Measurements from ENCODE around the gene VAV1. TPM values are rescaled to one million over a fixed set of nuclear protein-coding genes. Genes with fewer than 3 reads are reported as not detected.

The VAV1 gene
- polyA plus RNA-seq (2013, experiment 1 of 2; ENCODE audit: insufficient read length) = 0.18 TPM
- polyA plus RNA-seq (2013, experiment 2 of 2; ENCODE audit: insufficient read length) = 0.09 TPM

GRCh38 chr19:6772028-6772865 lies at the start of gene VAV1:
TSS of gene VAV1 (plus strand) at chr19:6772708. CDS start at chr19:6772808, 100 bp downstream.
- DNase-seq = no peak

GRCh38 chr19:6723108-6723618 lies 49.3 kb upstream of the VAV1 start:
- peak; percentile 39 for DNase-seq

- peak; percentile 25 for DNase-seq
These were observed 48.8 kb upstream of the VAV1 start for GRCh38 chr19:6723738-6724137.

- no peak for DNase-seq
These were observed 47.6 kb upstream of the VAV1 start for GRCh38 chr19:6724631-6725492.

- no peak for DNase-seq
These were observed 46.8 kb upstream of the VAV1 start for GRCh38 chr19:6725513-6726231.

GRCh38 chr19:6728346-6728745 lies 44.2 kb upstream of the VAV1 start:
- DNase-seq = no peak

GRCh38 chr19:6729573-6730152 lies 42.8 kb upstream of the VAV1 start:
- DNase-seq = no peak

- no peak for DNase-seq
These were observed 42.2 kb upstream of the VAV1 start for GRCh38 chr19:6730153-6730804.

- no peak for DNase-seq
These were observed 41.4 kb upstream of the VAV1 start for GRCh38 chr19:6730941-6731670.

GRCh38 chr19:6731822-6732221 lies 40.7 kb upstream of the VAV1 start:
- no peak for DNase-seq

GRCh38 chr19:6732803-6733337 lies 39.6 kb upstream of the VAV1 start:
- DNase-seq = no peak

- DNase-seq = no peak
These were observed 39.0 kb upstream of the VAV1 start for GRCh38 chr19:6733338-6734095.

GRCh38 chr19:6734096-6734696 lies 38.3 kb upstream of the VAV1 start:
- no peak for DNase-seq

GRCh38 chr19:6735181-6735911 lies 37.2 kb upstream of the VAV1 start:
- DNase-seq = no peak

- peak; percentile 87 for DNase-seq
These were observed 36.2 kb upstream of the VAV1 start for GRCh38 chr19:6736169-6736916.

- no peak for DNase-seq
These were observed 35.6 kb upstream of the VAV1 start for GRCh38 chr19:6736917-6737283.

GRCh38 chr19:6737284-6737872 lies 35.1 kb upstream of the VAV1 start, which contains the start of gene GPR108:
TSS of gene GPR108 (minus strand) at chr19:6737580. CDS start at chr19:6737576, 4 bp downstream.
- DNase-seq = peak; percentile 85

Measured in fibroblast of skin of abdomen (primary cell).